Smooth muscle cell (in vitro differentiated cells): ENCODE results near the gene GGN. TPM values are rescaled to one million over a fixed set of nuclear protein-coding genes. Genes with fewer than 3 reads are reported as not detected.

ENCODE experiments used
- DNase-seq: peaks from one replicate; lab custom pipeline; 2025; ENCODE audit not compliant: unreplicated experiment; lab: John Stamatoyannopoulos, UW
- H2AFZ ChIP-seq: fragments of 200-600 bp; sonication (generic); 2 replicates; pipeline ENCODE4 v1.6.0; 2016; ENCODE audit warnings: antibody characterized with exemption, low read depth, mild to moderate bottlenecking
- H3F3A ChIP-seq: fragments of 200-600 bp; sonication (generic); 2 replicates; pipeline ENCODE4 v1.6.0; 2017; ENCODE audit warnings: antibody characterized with exemption, low read depth
- H3K27ac ChIP-seq: fragments of 200-600 bp; sonication (generic); 2 replicates; pipeline ENCODE4 v1.5.1; 2016; ENCODE audit warnings: low read depth, mild to moderate bottlenecking
- H3K27me3 ChIP-seq: fragments of 200-600 bp; sonication (generic); 2 replicates; pipeline ENCODE4 v1.6.1; 2016; ENCODE audit warnings: low read depth, mild to moderate bottlenecking
- H3K36me3 ChIP-seq: fragments of 200-600 bp; sonication (generic); 2 replicates; pipeline ENCODE4 v1.5.1; 2016; ENCODE audit warnings: low read depth
- H3K4me1 ChIP-seq: fragments of 200-600 bp; sonication (generic); 2 replicates; pipeline ENCODE4 v1.5.1; 2016; ENCODE audit warnings: low read depth
- H3K4me2 ChIP-seq: fragments of 200-600 bp; sonication (generic); 2 replicates; pipeline ENCODE4 v1.6.0; 2016; ENCODE audit warnings: mild to moderate bottlenecking
- H3K4me3 ChIP-seq: fragments of 200-600 bp; sonication (generic); 2 replicates; pipeline ENCODE4 v1.5.1; 2016; ENCODE audit warnings: mild to moderate bottlenecking
- H3K79me2 ChIP-seq: fragments of 200-600 bp; sonication (generic); 2 replicates; pipeline ENCODE4 v1.6.0; 2016; ENCODE audit warnings: low read depth, mild to moderate bottlenecking
- H3K9ac ChIP-seq: fragments of 200-600 bp; sonication (generic); 2 replicates; pipeline ENCODE4 v1.6.0; 2016; ENCODE audit warnings: low read depth
- H3K9me3 ChIP-seq: fragments of 200-600 bp; sonication (generic); replicated peaks from 2 replicates; pipeline ENCODE4 v1.5.1; 2016; ENCODE audit warnings: low read depth
- H4K20me1 ChIP-seq: fragments of 200-600 bp; sonication (generic); 2 replicates; pipeline ENCODE4 v1.6.0; 2016; ENCODE audit warnings: low read depth
- WGBS: methylation state at CpG from one replicate; pipeline ENCODE4 v1.1.7; 2016; ENCODE audit warnings: low lambda C conversion rate; 5-methylcytosine and 5-hydroxymethylcytosine counted together
- polyA plus RNA-seq: library from polyadenylated mRNA; unstranded; fragments of >200 nt; fragmentation: Nextera tagmentation; extraction: Ambion mirVana; gene quantifications from 2 replicates; pipeline ENCODE4 v1.2.1, GENCODE V29; 2016
- total RNA-seq: library from RNA; depleted of rRNA; stranded (reverse); fragments of >200 nt; gene quantifications from 2 replicates; pipeline ENCODE4 v1.2.3, GENCODE V29; 2014
- TF ChIP-seq, protein P1 (sequence below): fragments of 200-600 bp; sonication (generic); IDR thresholded peaks from 2 replicates; pipeline ENCODE4 v1.5.1; 2017; ENCODE audit warnings: borderline replicate concordance, mild to moderate bottlenecking, antibody characterized with exemption; ENCODE audit not compliant: insufficient read depth, poor library complexity, severe bottlenecking

The GGN gene
- total and polyA plus RNA-seq, 2 experiments from 2014 or later = 1.00 to 2.1 TPM

DNA sequence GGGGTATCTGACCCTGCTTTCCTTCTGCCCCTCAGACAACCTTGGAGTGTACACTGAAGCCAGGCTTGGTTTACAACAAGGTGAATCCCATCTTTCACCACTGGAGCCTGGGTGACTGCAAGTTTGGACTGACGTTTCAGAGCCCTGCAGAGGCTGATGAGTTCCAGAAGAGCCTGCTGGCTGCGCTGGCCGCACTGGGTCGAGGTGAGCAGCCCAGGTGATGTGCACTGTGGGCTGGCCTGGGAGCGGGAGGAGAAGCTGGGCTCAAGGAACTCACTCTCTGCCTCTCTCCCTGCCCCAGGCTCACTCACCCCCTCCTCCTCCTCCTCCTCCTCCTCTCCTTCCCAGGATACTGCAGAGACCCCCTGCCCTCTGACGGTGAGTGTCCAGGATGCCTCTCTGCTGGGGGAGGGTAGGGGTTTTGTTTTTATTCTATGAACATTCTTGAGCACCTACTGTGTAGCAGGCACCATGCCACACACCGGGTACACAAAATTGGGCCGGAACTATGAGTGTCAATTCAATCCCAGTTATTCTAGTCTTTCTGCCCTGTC is 4.2 kb upstream of the GGN start:
- no peaks in the 10 kb centered on the region for H3K36me3 ChIP-seq
- H3K27me3 ChIP-seq = no peaks in the 10 kb centered on the region
- peaks cover 4% of the 10 kb centered on the region for H4K20me1 ChIP-seq
- no peak overlapping the region for H3K4me3 ChIP-seq
- H3K4me1 ChIP-seq = peaks cover 4% of the 10 kb centered on the region
- no peaks in the 10 kb centered on the region for H3K9me3 ChIP-seq
- H3K27ac ChIP-seq = no peak overlapping the region
- H3F3A ChIP-seq = peaks cover 4% of the 10 kb centered on the region
- no peak for DNase-seq
- 86% methylated on average over 8 of the region's 8 CpGs for WGBS
- H3K79me2 ChIP-seq = no peaks in the 10 kb centered on the region
- H3K4me2 ChIP-seq = no peak overlapping the region
- H3K9ac ChIP-seq = no peak overlapping the region
- TF ChIP-seq, protein P1, sequence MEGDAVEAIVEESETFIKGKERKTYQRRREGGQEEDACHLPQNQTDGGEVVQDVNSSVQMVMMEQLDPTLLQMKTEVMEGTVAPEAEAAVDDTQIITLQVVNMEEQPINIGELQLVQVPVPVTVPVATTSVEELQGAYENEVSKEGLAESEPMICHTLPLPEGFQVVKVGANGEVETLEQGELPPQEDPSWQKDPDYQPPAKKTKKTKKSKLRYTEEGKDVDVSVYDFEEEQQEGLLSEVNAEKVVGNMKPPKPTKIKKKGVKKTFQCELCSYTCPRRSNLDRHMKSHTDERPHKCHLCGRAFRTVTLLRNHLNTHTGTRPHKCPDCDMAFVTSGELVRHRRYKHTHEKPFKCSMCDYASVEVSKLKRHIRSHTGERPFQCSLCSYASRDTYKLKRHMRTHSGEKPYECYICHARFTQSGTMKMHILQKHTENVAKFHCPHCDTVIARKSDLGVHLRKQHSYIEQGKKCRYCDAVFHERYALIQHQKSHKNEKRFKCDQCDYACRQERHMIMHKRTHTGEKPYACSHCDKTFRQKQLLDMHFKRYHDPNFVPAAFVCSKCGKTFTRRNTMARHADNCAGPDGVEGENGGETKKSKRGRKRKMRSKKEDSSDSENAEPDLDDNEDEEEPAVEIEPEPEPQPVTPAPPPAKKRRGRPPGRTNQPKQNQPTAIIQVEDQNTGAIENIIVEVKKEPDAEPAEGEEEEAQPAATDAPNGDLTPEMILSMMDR = no peak
- no peak overlapping the region for H2AFZ ChIP-seq

DNA sequence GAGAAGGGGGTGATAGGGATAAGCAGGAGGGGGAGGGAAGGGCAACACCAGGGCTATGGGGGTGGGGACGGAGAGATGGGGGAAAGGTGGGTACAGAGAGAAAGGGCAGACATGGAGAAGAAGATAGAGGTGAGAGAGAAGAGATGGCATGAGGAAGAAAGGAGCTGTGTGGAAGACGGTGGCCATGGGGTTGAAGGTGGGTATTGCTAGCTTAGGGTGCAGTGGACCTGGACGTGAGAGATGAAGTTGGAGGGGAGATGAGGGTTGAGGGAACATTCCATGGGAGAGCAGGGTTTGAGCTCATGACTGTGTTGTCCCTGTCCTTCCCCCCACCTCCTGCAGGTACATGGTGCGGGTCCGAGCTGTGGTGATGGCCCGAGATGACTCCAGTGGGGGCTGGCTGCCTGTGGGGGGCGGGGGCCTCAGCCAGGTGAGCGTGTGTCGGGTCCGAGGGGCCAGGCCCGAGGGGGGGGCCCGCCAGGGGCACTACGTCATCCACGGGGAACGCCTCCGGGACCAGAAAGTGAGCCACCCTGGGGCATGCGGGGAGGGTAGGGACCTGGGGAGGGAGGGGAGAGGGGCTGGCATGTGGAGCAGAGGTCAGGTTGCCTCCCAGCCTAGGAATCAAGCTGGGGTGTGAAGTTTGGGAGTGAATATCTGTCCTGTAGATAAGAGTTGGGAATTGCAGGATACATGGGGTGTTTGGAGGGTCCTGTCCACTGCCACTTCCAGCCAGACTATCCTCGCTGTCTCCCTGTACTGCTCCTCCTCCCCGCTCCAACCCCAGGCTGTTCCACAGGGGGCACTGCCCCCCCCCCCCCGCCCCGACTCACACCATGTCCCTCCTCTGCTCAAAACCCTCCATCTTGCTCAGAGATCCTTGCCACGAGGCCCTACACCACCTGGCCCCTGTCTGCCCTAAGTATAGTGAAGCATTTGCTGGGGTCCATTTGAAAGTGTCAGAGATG is 2.4 kb upstream of the GGN start:
- Histone ChIP-seq H2AFZ (no peak overlapping the region), H3K79me2 (no peaks in the 10 kb centered on the region), H3K4me2 (peak overlapping the region; percentile 95), H3K27me3 (no peaks in the 10 kb centered on the region), H3K27ac (peak overlapping the region; percentile 68), H3K4me3 (no peak overlapping the region), H3K4me1 (peaks cover 4% of the 10 kb centered on the region), H3F3A (peaks cover 4% of the 10 kb centered on the region), H3K9me3 (no peaks in the 10 kb centered on the region), H3K36me3 (no peaks in the 10 kb centered on the region), H4K20me1 (peaks cover 22% of the 10 kb centered on the region), H3K9ac (no peak overlapping the region)
- TF ChIP-seq, protein P1 = no peak
- no peak for DNase-seq
- WGBS = 76% methylated on average over 8 of the region's 22 CpGs

DNA sequence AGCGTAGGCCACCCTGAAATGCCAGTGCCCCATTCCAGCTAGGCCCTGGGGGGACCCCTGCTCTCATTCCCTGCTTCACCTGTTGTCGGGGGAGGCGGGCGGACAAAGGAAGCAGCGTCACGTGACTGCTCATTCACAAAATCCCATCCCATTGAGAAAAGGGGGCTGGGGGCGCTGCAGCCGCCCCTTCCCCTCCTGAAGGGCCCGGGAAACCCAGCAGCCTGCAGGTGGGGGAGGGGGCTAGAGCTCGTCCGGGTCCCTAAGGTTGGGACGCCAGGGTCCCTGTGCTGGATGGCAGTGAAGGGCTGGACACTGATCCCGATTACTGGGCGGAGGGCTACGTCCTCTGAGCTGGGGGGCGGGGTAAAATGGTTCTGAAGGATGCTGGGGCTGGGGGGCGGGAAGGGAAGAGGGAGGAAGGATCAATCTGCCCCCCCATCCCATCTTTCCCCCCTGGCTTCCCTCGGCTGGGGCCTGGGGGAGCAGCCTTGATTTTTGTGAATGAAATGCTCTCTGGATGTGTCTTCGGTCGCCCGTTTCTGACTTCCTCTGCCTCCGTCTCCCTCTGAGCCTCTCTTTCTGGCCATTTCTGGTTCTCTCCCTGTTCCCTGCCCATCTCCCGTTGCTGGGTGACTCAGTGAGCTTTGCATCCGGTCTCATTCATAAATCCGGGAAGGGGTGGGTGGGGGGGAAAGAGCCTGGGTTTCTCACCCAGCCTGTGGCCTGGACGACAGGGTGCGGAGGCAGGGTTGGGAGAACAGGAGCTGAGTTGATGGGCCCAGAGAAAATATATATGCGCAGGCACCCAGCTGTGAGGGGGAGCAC is 1.5 kb upstream of the GGN start:
- H3K27ac ChIP-seq = peak overlapping the region; percentile 68
- peak overlapping the region; percentile 95 for H3K4me2 ChIP-seq
- WGBS = 2% methylated on average over 21 of the region's 28 CpGs
- H3K9ac ChIP-seq = peak overlapping the region; percentile 63
- TF ChIP-seq, protein P1 = no peak
- H3K4me3 ChIP-seq = peak overlapping the region; percentile 71
- H3F3A ChIP-seq = peaks cover 5% of the 10 kb centered on the region
- H3K9me3 ChIP-seq = no peaks in the 10 kb centered on the region
- peak; percentile 33 for DNase-seq
- peaks cover 31% of the 10 kb centered on the region for H4K20me1 ChIP-seq
- H2AFZ ChIP-seq = no peak overlapping the region
- no peaks in the 10 kb centered on the region for H3K79me2 ChIP-seq
- no peaks in the 10 kb centered on the region for H3K27me3 ChIP-seq
- H3K36me3 ChIP-seq = no peaks in the 10 kb centered on the region
- peaks cover 4% of the 10 kb centered on the region for H3K4me1 ChIP-seq
